Smooth muscle cell (in vitro differentiated cells): ENCODE measurements around the gene CDC27. TPM values are rescaled to one million over a fixed set of nuclear protein-coding genes. Genes with fewer than 3 reads are reported as not detected.
A peak's percentile ranks its signal among the peaks of the same experiment; 100 is the strongest.
"Not testable (repeated sequence)": the region's sequence is repeated elsewhere in the genome, so short reads cannot be mapped to it uniquely, and the experiment has no call there.

Experiments
- DNase-seq: peaks from one replicate; lab custom pipeline; 2025; ENCODE audit not compliant: unreplicated experiment; lab: John Stamatoyannopoulos, UW
- H2AFZ ChIP-seq: fragments of 200-600 bp; sonication (generic); 2 replicates; pipeline ENCODE4 v1.6.0; 2016; ENCODE audit warnings: antibody characterized with exemption, low read depth, mild to moderate bottlenecking
- H3F3A ChIP-seq: fragments of 200-600 bp; sonication (generic); 2 replicates; pipeline ENCODE4 v1.6.0; 2017; ENCODE audit warnings: antibody characterized with exemption, low read depth
- H3K27ac ChIP-seq: fragments of 200-600 bp; sonication (generic); 2 replicates; pipeline ENCODE4 v1.5.1; 2016; ENCODE audit warnings: low read depth, mild to moderate bottlenecking
- H3K27me3 ChIP-seq: fragments of 200-600 bp; sonication (generic); 2 replicates; pipeline ENCODE4 v1.6.1; 2016; ENCODE audit warnings: low read depth, mild to moderate bottlenecking
- H3K36me3 ChIP-seq: fragments of 200-600 bp; sonication (generic); 2 replicates; pipeline ENCODE4 v1.5.1; 2016; ENCODE audit warnings: low read depth
- H3K4me1 ChIP-seq: fragments of 200-600 bp; sonication (generic); 2 replicates; pipeline ENCODE4 v1.5.1; 2016; ENCODE audit warnings: low read depth
- H3K4me2 ChIP-seq: fragments of 200-600 bp; sonication (generic); 2 replicates; pipeline ENCODE4 v1.6.0; 2016; ENCODE audit warnings: mild to moderate bottlenecking
- H3K4me3 ChIP-seq: fragments of 200-600 bp; sonication (generic); 2 replicates; pipeline ENCODE4 v1.5.1; 2016; ENCODE audit warnings: mild to moderate bottlenecking
- H3K79me2 ChIP-seq: fragments of 200-600 bp; sonication (generic); 2 replicates; pipeline ENCODE4 v1.6.0; 2016; ENCODE audit warnings: low read depth, mild to moderate bottlenecking
- H3K9ac ChIP-seq: fragments of 200-600 bp; sonication (generic); 2 replicates; pipeline ENCODE4 v1.6.0; 2016; ENCODE audit warnings: low read depth
- H3K9me3 ChIP-seq: fragments of 200-600 bp; sonication (generic); replicated peaks from 2 replicates; pipeline ENCODE4 v1.5.1; 2016; ENCODE audit warnings: low read depth
- H4K20me1 ChIP-seq: fragments of 200-600 bp; sonication (generic); 2 replicates; pipeline ENCODE4 v1.6.0; 2016; ENCODE audit warnings: low read depth
- CTCF ChIP-seq: fragments of 200-600 bp; sonication (generic); IDR thresholded peaks from 2 replicates; pipeline ENCODE4 v1.5.1; 2017; ENCODE audit warnings: borderline replicate concordance, mild to moderate bottlenecking, antibody characterized with exemption; ENCODE audit not compliant: insufficient read depth, poor library complexity, severe bottlenecking
- WGBS: methylation state at CpG from one replicate; pipeline ENCODE4 v1.1.7; 2016; ENCODE audit warnings: low lambda C conversion rate; 5-methylcytosine and 5-hydroxymethylcytosine counted together
- polyA plus RNA-seq: library from polyadenylated mRNA; unstranded; fragments of >200 nt; fragmentation: Nextera tagmentation; extraction: Ambion mirVana; gene quantifications from 2 replicates; pipeline ENCODE4 v1.2.1, GENCODE V29; 2016
- total RNA-seq: library from RNA; depleted of rRNA; stranded (reverse); fragments of >200 nt; gene quantifications from 2 replicates; pipeline ENCODE4 v1.2.3, GENCODE V29; 2014

CDC27 gene
- total and polyA plus RNA-seq, 2 experiments from 2014 or later, result 53.1 to 101 TPM

- H4K20me1 ChIP-seq, result peaks cover 8% of the 10 kb centered on the region
- no peak overlapping the region for H3K9ac ChIP-seq
- H3K4me2 ChIP-seq, result no peak overlapping the region
- H3K4me3 ChIP-seq, result no peak overlapping the region
- no peaks in the 10 kb centered on the region for H3F3A ChIP-seq
- H3K27me3 ChIP-seq, result no peaks in the 10 kb centered on the region
- H3K79me2 ChIP-seq, result peaks cover 15% of the 10 kb centered on the region
- H3K27ac ChIP-seq, result no peak overlapping the region
- 96% methylated on average over 3 of the region's 3 CpGs for WGBS
- no peak for TF ChIP-seq CTCF
- no peak for DNase-seq
- no peak overlapping the region for H2AFZ ChIP-seq
- H3K36me3 ChIP-seq, result no peaks in the 10 kb centered on the region
- no peaks in the 10 kb centered on the region for H3K4me1 ChIP-seq
- no peaks in the 10 kb centered on the region for H3K9me3 ChIP-seq
Observed at GRCh38 chr17:47078801-47079200, 110.3 kb downstream of the CDC27 start.

GRCh38 chr17:47077576-47077975 lies 111.5 kb downstream of the CDC27 start:
- no peak for TF ChIP-seq CTCF
- no peaks in the 10 kb centered on the region for H4K20me1 ChIP-seq
- H3K4me1 ChIP-seq, result no peaks in the 10 kb centered on the region
- no peaks in the 10 kb centered on the region for H3K9me3 ChIP-seq
- H3F3A ChIP-seq, result no peaks in the 10 kb centered on the region
- DNase-seq, result no peak
- WGBS, result 79% methylated on average over 2 of the region's 2 CpGs
- H3K27me3 ChIP-seq, result no peaks in the 10 kb centered on the region
- H3K4me2 ChIP-seq, result no peak overlapping the region
- H3K9ac ChIP-seq, result no peak overlapping the region
- no peak overlapping the region for H2AFZ ChIP-seq
- peak overlapping the region; percentile 13 for H3K27ac ChIP-seq
- H3K79me2 ChIP-seq, result peaks cover 8% of the 10 kb centered on the region
- H3K36me3 ChIP-seq, result no peaks in the 10 kb centered on the region
- no peak overlapping the region for H3K4me3 ChIP-seq

- Histone ChIP-seq H3K36me3 (no peaks in the 10 kb centered on the region), H3K79me2 (peaks cover 8% of the 10 kb centered on the region), H3K9ac (no peak overlapping the region), H3K4me1 (no peaks in the 10 kb centered on the region), H3K4me3 (no peak overlapping the region), H4K20me1 (no peaks in the 10 kb centered on the region), H3K27ac (no peak overlapping the region), H3K4me2 (no peak overlapping the region), H2AFZ (no peak overlapping the region), H3K9me3 (no peaks in the 10 kb centered on the region), H3F3A (no peaks in the 10 kb centered on the region), H3K27me3 (no peaks in the 10 kb centered on the region)
- no peak for TF ChIP-seq CTCF
- DNase-seq, result no peak
- 96% methylated on average over 1 of the region's 1 CpG for WGBS
Observed at GRCh38 chr17:47076171-47076570, 112.9 kb downstream of the CDC27 start.

- not testable (repeated sequence) for H4K20me1 ChIP-seq, H3K9ac ChIP-seq, DNase-seq, H3K27ac ChIP-seq, H3K4me2 ChIP-seq, H3F3A ChIP-seq, H3K4me3 ChIP-seq, H2AFZ ChIP-seq, H3K27me3 ChIP-seq, H3K36me3 ChIP-seq, H3K4me1 ChIP-seq, H3K79me2 ChIP-seq, H3K9me3 ChIP-seq
- WGBS, result 100% methylated on average over 1 of the region's 1 CpG
Observed at GRCh38 chr17:47074361-47074760, 114.7 kb downstream of the CDC27 start.

GRCh38 chr17:47073629-47074028 lies 115.5 kb downstream of the CDC27 start:
- 97% methylated on average over 4 of the region's 4 CpGs for WGBS

More at GRCh38 chr17:47073629-47074028, 115.5 kb downstream of the CDC27 start:
- H3K4me3 ChIP-seq, H4K20me1 ChIP-seq, H3K4me2 ChIP-seq, DNase-seq, H3K36me3 ChIP-seq, H3K27ac ChIP-seq, H2AFZ ChIP-seq, H3K79me2 ChIP-seq, H3K9ac ChIP-seq, H3K27me3 ChIP-seq, H3K4me1 ChIP-seq, H3F3A ChIP-seq, H3K9me3 ChIP-seq: not testable (repeated sequence)
